SK-N-MC (cell line): ENCODE results near the gene MTFP1.

Experiments
- EZH2 ChIP-seq: fragments of 200-600 bp; sonication (generic); IDR thresholded peaks from one replicate; pipeline ENCODE4 v1.6.1; 2017; ENCODE audit warnings: antibody characterized with exemption
- FOXP2 ChIP-seq: optimal IDR thresholded peaks from 2 replicates; pipeline ENCODE3; 2011; ENCODE audit warnings: mild to moderate bottlenecking, moderate library complexity; ENCODE audit not compliant: insufficient read depth; ENCODE audit errors: extremely low read length, control extremely low read depth
- POLR2AphosphoS5 ChIP-seq: IDR thresholded peaks from 2 replicates; pipeline ENCODE4 v1.6.1; 2012; ENCODE audit warnings: mild to moderate bottlenecking, low read depth, low read length, borderline replicate concordance

GRCh38 chr22:30474683-30475424, 49.3 kb downstream of the MTFP1 start:
- TF ChIP-seq POLR2AphosphoS5 = no peak
- no peak for TF ChIP-seq EZH2
- TF ChIP-seq FOXP2 = no peak
